DND-41 (cell line): Measurements from ENCODE around the gene PI16.

Experiments used
- ATAC-seq: fragments of 200-7000 bp; cut with Tn5 transposase; 3 replicates; pipeline ENCODE4 v1.9.1; 2021; ENCODE audit warnings: low read depth; ENCODE audit not compliant: insufficient read depth
- DNase-seq: peaks from one replicate; pipeline ENCODE4 v3.0.0-alpha.2; 2020
- H2AFZ ChIP-seq: 2 replicates; pipeline ENCODE4 v1.6.0; 2012; ENCODE audit warnings: low read depth, low read length
- H3K27ac ChIP-seq: 2 replicates; pipeline ENCODE4 v1.5.1; 2012; ENCODE audit warnings: low read length, inconsistent platforms
- H3K27me3 ChIP-seq: fragments of 200-600 bp; sonication (generic); 2 replicates; pipeline ENCODE4 v1.6.0; 2012; ENCODE audit warnings: low read length, mild to moderate bottlenecking, inconsistent platforms; ENCODE audit not compliant: insufficient read depth, poor library complexity
- H3K36me3 ChIP-seq: 2 replicates; pipeline ENCODE4 v1.5.1; 2012; ENCODE audit warnings: low read length, inconsistent platforms; ENCODE audit not compliant: insufficient read depth
- H3K4me1 ChIP-seq: 2 replicates; pipeline ENCODE4 v1.5.1; 2012; ENCODE audit warnings: mild to moderate bottlenecking, low read length; ENCODE audit not compliant: insufficient read depth
- H3K4me2 ChIP-seq: 2 replicates; pipeline ENCODE4 v1.6.0; 2012; ENCODE audit warnings: mild to moderate bottlenecking, moderate library complexity, low read length, inconsistent platforms; ENCODE audit not compliant: insufficient read depth
- H3K4me3 ChIP-seq, 2 experiments: fragments of 200-600 bp in 1 of 2; shearing (Covaris generic) in 1 of 2; 2 replicates each; pipeline ENCODE4 v1.5.1; 2012 to 2016; ENCODE audit warnings: inconsistent platforms in 2 of 2, low read length in 2 of 2, mild to moderate bottlenecking in 2 of 2, low read depth in 1 of 2, moderate library complexity in 1 of 2
- H3K79me2 ChIP-seq: 2 replicates; pipeline ENCODE4 v1.6.0; 2012; ENCODE audit warnings: low read length, inconsistent platforms; ENCODE audit not compliant: insufficient read depth
- H3K9ac ChIP-seq: 2 replicates; pipeline ENCODE4 v1.6.0; 2012; ENCODE audit warnings: low read depth, mild to moderate bottlenecking, inconsistent platforms, low read length, moderate library complexity
- H3K9me3 ChIP-seq: 2 replicates; pipeline ENCODE4 v1.5.1; 2012; ENCODE audit warnings: low read length, moderate library complexity, mild to moderate bottlenecking, inconsistent platforms; ENCODE audit not compliant: insufficient read depth, severe bottlenecking
- H4K20me1 ChIP-seq: 2 replicates; pipeline ENCODE4 v1.6.0; 2012; ENCODE audit warnings: low read length; ENCODE audit not compliant: insufficient read depth
- CTCF ChIP-seq: IDR thresholded peaks from 2 replicates; pipeline ENCODE4 v1.5.1; 2012; ENCODE audit warnings: borderline replicate concordance, low read length, moderate library complexity, mild to moderate bottlenecking; ENCODE audit not compliant: poor library complexity, severe bottlenecking; ENCODE audit errors: extremely low read depth
- EZH2 ChIP-seq: IDR thresholded peaks from 3 replicates; pipeline ENCODE4 v1.6.1; 2012; ENCODE audit warnings: borderline replicate concordance, low read depth, mild to moderate bottlenecking, moderate library complexity, low read length, inconsistent platforms; ENCODE audit not compliant: severe bottlenecking

Gene PI16

GRCh38 chr6:36999061-36999750, 44.7 kb downstream of the PI16 start:
- no peak for TF ChIP-seq EZH2
- no peak for TF ChIP-seq CTCF
- no peak overlapping the region for H2AFZ ChIP-seq
- H3K4me1 ChIP-seq = no peaks in the 10 kb centered on the region
- ATAC-seq = no peak
- no peaks in the 10 kb centered on the region for H3K9me3 ChIP-seq
- H3K9ac ChIP-seq = no peak overlapping the region
- no peaks in the 10 kb centered on the region for H3K27me3 ChIP-seq
- H4K20me1 ChIP-seq = no peaks in the 10 kb centered on the region
- H3K79me2 ChIP-seq = no peaks in the 10 kb centered on the region
- no peak overlapping the region for H3K4me2 ChIP-seq
- no peak overlapping the region for H3K27ac ChIP-seq
- no peak overlapping the region for H3K4me3 ChIP-seq
- DNase-seq = no peak
- H3K36me3 ChIP-seq = no peaks in the 10 kb centered on the region

GRCh38 chr6:36999751-37000125, 45.2 kb downstream of the PI16 start:
- TF ChIP-seq CTCF (no peak), EZH2 (no peak)
- DNase-seq = no peak
- H3K36me3 ChIP-seq = no peaks in the 10 kb centered on the region
- no peaks in the 10 kb centered on the region for H3K79me2 ChIP-seq
- H3K27ac ChIP-seq = no peak overlapping the region
- no peaks in the 10 kb centered on the region for H3K27me3 ChIP-seq
- H3K4me3 ChIP-seq = no peak overlapping the region
- ATAC-seq = no peak
- H3K4me2 ChIP-seq = no peak overlapping the region
- no peaks in the 10 kb centered on the region for H4K20me1 ChIP-seq
- no peak overlapping the region for H3K9ac ChIP-seq
- no peaks in the 10 kb centered on the region for H3K9me3 ChIP-seq
- no peak overlapping the region for H2AFZ ChIP-seq
- no peaks in the 10 kb centered on the region for H3K4me1 ChIP-seq

GRCh38 chr6:37004044-37004980, 49.8 kb downstream of the PI16 start:
- H3K27me3 ChIP-seq = no peaks in the 10 kb centered on the region
- H2AFZ ChIP-seq = no peak overlapping the region
- DNase-seq = no peak
- H3K9ac ChIP-seq = no peak overlapping the region
- H3K36me3 ChIP-seq = no peaks in the 10 kb centered on the region
- no peaks in the 10 kb centered on the region for H4K20me1 ChIP-seq
- no peak overlapping the region for H3K4me2 ChIP-seq
- TF ChIP-seq EZH2 = no peak
- TF ChIP-seq CTCF = no peak
- no peaks in the 10 kb centered on the region for H3K9me3 ChIP-seq
- H3K27ac ChIP-seq = no peak overlapping the region
- H3K4me3 ChIP-seq = no peak overlapping the region
- no peak for ATAC-seq
- H3K4me1 ChIP-seq = no peaks in the 10 kb centered on the region
- H3K79me2 ChIP-seq = no peaks in the 10 kb centered on the region
